Mesenchymal stem cell (in vitro differentiated cells and primary cell): ENCODE data around the gene ESRP2.
A peak's percentile ranks its signal among the peaks of the same experiment; 100 is the strongest.

Source experiments
- DNase-seq: peaks from one replicate; pipeline ENCODE4 v3.0.0-alpha.2; 2013
- H2AFZ ChIP-seq: one replicate; pipeline ENCODE4 v1.6.1; 2013; ENCODE audit warnings: low read depth, mild to moderate bottlenecking, control low read depth, inconsistent platforms, low read length, moderate library complexity
- H2AK5ac ChIP-seq: 2 replicates; pipeline ENCODE4 v1.6.1; 2013; ENCODE audit warnings: low read length, moderate library complexity, mild to moderate bottlenecking, inconsistent platforms; ENCODE audit not compliant: severe bottlenecking
- H2BK120ac ChIP-seq: one replicate; pipeline ENCODE4 v1.6.1; 2013; ENCODE audit warnings: low read depth, mild to moderate bottlenecking, inconsistent platforms, low read length, moderate library complexity
- H2BK12ac ChIP-seq, 2 experiments: one replicate each; pipeline ENCODE4 v1.6.1; 2013; ENCODE audit warnings: inconsistent platforms in 2 of 2, low read length in 2 of 2, mild to moderate bottlenecking in 2 of 2, moderate library complexity in 2 of 2, control low read depth in 1 of 2
- H2BK15ac ChIP-seq: one replicate; pipeline ENCODE4 v1.6.1; 2013; ENCODE audit warnings: mild to moderate bottlenecking, low read depth, inconsistent platforms; ENCODE audit not compliant: poor library complexity, severe bottlenecking
- H2BK5ac ChIP-seq: 2 replicates; pipeline ENCODE4 v1.6.1; 2013; ENCODE audit warnings: low read depth, mild to moderate bottlenecking, low read length, control low read depth, inconsistent platforms; ENCODE audit not compliant: poor library complexity, severe bottlenecking
- H3K14ac ChIP-seq, 2 experiments: one replicate each; pipeline ENCODE4 v1.6.1; 2013; ENCODE audit warnings: inconsistent platforms in 2 of 2, low read length in 2 of 2, control low read depth in 1 of 2, mild to moderate bottlenecking in 1 of 2, moderate library complexity in 1 of 2
- H3K18ac ChIP-seq, 2 experiments: one replicate each; pipeline ENCODE4 v1.6.1; 2013; ENCODE audit warnings: inconsistent platforms in 2 of 2, low read length in 2 of 2, control low read depth in 1 of 2, low read depth in 1 of 2, mild to moderate bottlenecking in 1 of 2
- H3K23ac ChIP-seq, 2 experiments: one replicate each; pipeline ENCODE4 v1.6.1; 2013; ENCODE audit warnings: inconsistent platforms in 2 of 2, low read length in 2 of 2, mild to moderate bottlenecking in 2 of 2, moderate library complexity in 2 of 2, control low read depth in 1 of 2
- H3K27ac ChIP-seq: 2 replicates; pipeline ENCODE4 v1.5.1; 2013; ENCODE audit warnings: mild to moderate bottlenecking, moderate library complexity, low read length, control low read depth, inconsistent platforms; ENCODE audit not compliant: poor library complexity, severe bottlenecking
- H3K27me3 ChIP-seq, 2 experiments: 2 replicates each; pipeline versions ENCODE4 v1.6.1 to v1.7.0; 2013; ENCODE audit warnings: low read length in 2 of 2, mild to moderate bottlenecking in 2 of 2, moderate library complexity in 2 of 2, control low read depth in 1 of 2, inconsistent platforms in 1 of 2; ENCODE audit not compliant: control insufficient read depth in 1 of 2, insufficient read depth in 1 of 2
- H3K36me3 ChIP-seq, 2 experiments: 2 replicates each; pipeline versions ENCODE4 v1.6.1 to v1.7.0; 2013; ENCODE audit warnings: low read length in 2 of 2, control low read depth in 1 of 2, inconsistent platforms in 1 of 2, low read depth in 1 of 2, mild to moderate bottlenecking in 1 of 2; ENCODE audit not compliant: insufficient read depth in 2 of 2, control insufficient read depth in 1 of 2
- H3K4ac ChIP-seq, 2 experiments: one replicate each; pipeline ENCODE4 v1.6.1; 2013; ENCODE audit warnings: inconsistent platforms in 2 of 2, low read length in 2 of 2, mild to moderate bottlenecking in 2 of 2, moderate library complexity in 2 of 2, control low read depth in 1 of 2, low read depth in 1 of 2
- H3K4me1 ChIP-seq: 2 replicates; pipeline ENCODE4 v1.6.1; 2013; ENCODE audit warnings: low read depth, low read length, control low read depth; ENCODE audit not compliant: control insufficient read depth, insufficient read depth
- H3K4me2 ChIP-seq: 2 replicates; pipeline ENCODE4 v1.6.1; 2013; ENCODE audit warnings: low read length, mild to moderate bottlenecking, inconsistent platforms; ENCODE audit not compliant: poor library complexity, severe bottlenecking
- H3K4me3 ChIP-seq, 2 experiments: 2 replicates each; pipeline versions ENCODE4 v1.5.1 to v1.7.0; 2013; ENCODE audit warnings: low read length in 2 of 2, mild to moderate bottlenecking in 2 of 2, control low read depth in 1 of 2, low read depth in 1 of 2; ENCODE audit not compliant: insufficient read depth in 1 of 2
- H3K79me1 ChIP-seq: replicated peaks from 2 replicates; pipeline ENCODE4 v1.6.1; 2013; ENCODE audit warnings: mild to moderate bottlenecking, control low read depth, low read length, inconsistent platforms; ENCODE audit not compliant: poor library complexity, severe bottlenecking
- H3K9ac ChIP-seq: 2 replicates; pipeline ENCODE4 v1.7.0; 2013; ENCODE audit warnings: mild to moderate bottlenecking, low read length, moderate library complexity
- H3K9me3 ChIP-seq: 2 replicates; pipeline ENCODE4 v1.7.0; 2013; ENCODE audit warnings: mild to moderate bottlenecking, low read length; ENCODE audit not compliant: control insufficient read depth
- H4K8ac ChIP-seq: one replicate; pipeline ENCODE4 v1.6.1; 2013; ENCODE audit warnings: inconsistent platforms, mild to moderate bottlenecking, low read length, moderate library complexity
- H4K91ac ChIP-seq: one replicate; pipeline ENCODE4 v1.6.1; 2013; ENCODE audit warnings: mild to moderate bottlenecking, low read length, inconsistent platforms
- WGBS: methylation state at CpG from one replicate; pipeline ENCODE4 v1.1.7; 2013; ENCODE audit warnings: mixed read lengths; 5-methylcytosine and 5-hydroxymethylcytosine counted together

The ESRP2 gene

DNA sequence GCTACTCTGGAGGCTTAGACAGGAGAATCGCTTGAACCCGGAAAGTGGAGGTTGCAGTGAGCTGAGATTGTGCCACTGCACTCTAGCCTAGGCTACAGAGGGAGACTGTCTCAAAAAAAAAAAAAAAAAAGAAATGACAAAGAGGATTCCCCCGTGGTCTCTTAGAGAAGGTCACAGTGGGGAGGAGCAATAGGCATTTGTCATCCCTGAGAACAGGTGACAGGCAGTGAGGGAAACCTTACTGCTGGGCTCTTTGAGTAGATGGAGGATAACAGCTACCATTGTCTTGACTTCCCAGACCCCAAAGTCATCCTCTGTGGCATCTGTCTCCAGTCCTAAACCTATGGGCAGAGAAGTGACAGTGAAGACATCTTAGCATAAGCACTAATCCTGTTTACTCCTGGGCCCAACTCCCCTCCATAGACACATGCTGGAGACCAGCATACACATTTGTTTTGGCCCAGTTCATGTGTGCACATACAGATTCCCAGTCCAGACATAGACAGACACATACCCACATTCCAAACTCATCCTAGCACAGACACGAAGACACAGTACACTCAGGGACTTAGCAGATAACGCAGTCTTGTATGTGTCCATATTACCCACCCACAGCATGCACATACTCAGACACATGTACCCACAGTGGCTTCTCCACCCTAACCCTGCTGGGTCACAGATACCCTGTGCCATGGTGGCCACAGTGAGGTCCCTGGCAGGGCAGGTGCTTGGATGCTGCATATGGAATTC, 2.7 kb downstream of the ESRP2 start:
- Histone ChIP-seq H3K79me1 (no peaks in the 10 kb centered on the region), H3K4me1 (peaks cover 34% of the 10 kb centered on the region), H3K27ac (no peak overlapping the region), H3K36me3 (peaks cover 0 to 30% of the 10 kb centered on the region in 2 experiments), H2AFZ (no peak overlapping the region), H3K4me3 (no peak overlapping the region), H3K4me2 (no peak overlapping the region), H3K18ac (no peak overlapping the region), H2BK15ac (no peak overlapping the region), H2BK5ac (no peak overlapping the region), H3K14ac (no peak overlapping the region), H2BK120ac (no peak overlapping the region), H3K9ac (no peak overlapping the region), H2AK5ac (no peak overlapping the region), H3K27me3 (peaks cover 13 to 17% of the 10 kb centered on the region in 2 experiments), H3K9me3 (no peaks in the 10 kb centered on the region), H4K91ac (no peak overlapping the region), H4K8ac (no peak overlapping the region), H2BK12ac (no peak overlapping the region), H3K4ac (no peak overlapping the region), H3K23ac (no peak overlapping the region)
- no peak for DNase-seq
- WGBS: 96% methylated on average over 5 of the region's 5 CpGs

DNA sequence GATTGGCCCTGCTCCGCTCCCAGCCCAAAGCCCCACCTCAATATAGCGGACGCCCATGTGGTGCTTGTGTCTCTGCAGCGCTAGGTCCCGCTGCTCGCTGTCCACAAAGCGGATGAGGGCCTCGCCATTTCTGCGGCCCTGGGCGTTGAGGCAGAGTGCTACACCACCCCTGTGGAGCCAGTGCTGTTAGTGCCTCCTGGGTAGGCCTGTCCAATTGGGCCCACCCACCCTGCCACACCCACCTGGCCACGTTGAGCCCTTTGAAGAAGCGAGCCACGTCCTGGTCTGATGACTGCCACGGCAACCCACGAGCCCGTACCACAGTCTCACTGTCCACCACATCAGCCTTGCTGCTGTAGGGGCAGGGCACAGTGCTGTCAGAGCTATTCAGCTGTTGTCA, 3.6 kb downstream of the ESRP2 start:
- Histone ChIP-seq H4K91ac (peak overlapping the region; percentile 9), H2BK5ac (no peak overlapping the region), H3K4me2 (no peak overlapping the region), H4K8ac (no peak overlapping the region), H3K14ac (no peak overlapping the region), H3K9me3 (no peaks in the 10 kb centered on the region), H2AFZ (no peak overlapping the region), H2BK120ac (no peak overlapping the region), H3K9ac (no peak overlapping the region), H2BK15ac (no peak overlapping the region), H3K4me3 (no peak overlapping the region), H3K4ac (no peak overlapping the region), H2AK5ac (no peak overlapping the region), H3K27me3 (peaks cover 13 to 17% of the 10 kb centered on the region in 2 experiments), H3K18ac (no peak overlapping the region), H3K79me1 (no peaks in the 10 kb centered on the region), H3K27ac (no peak overlapping the region), H3K23ac (no peak overlapping the region), H3K36me3 (peaks cover 0 to 32% of the 10 kb centered on the region in 2 experiments), H2BK12ac (no peak overlapping the region), H3K4me1 (peaks cover 33% of the 10 kb centered on the region)
- DNase-seq: no peak
- 95% methylated on average over 16 of the region's 16 CpGs for WGBS

DNA sequence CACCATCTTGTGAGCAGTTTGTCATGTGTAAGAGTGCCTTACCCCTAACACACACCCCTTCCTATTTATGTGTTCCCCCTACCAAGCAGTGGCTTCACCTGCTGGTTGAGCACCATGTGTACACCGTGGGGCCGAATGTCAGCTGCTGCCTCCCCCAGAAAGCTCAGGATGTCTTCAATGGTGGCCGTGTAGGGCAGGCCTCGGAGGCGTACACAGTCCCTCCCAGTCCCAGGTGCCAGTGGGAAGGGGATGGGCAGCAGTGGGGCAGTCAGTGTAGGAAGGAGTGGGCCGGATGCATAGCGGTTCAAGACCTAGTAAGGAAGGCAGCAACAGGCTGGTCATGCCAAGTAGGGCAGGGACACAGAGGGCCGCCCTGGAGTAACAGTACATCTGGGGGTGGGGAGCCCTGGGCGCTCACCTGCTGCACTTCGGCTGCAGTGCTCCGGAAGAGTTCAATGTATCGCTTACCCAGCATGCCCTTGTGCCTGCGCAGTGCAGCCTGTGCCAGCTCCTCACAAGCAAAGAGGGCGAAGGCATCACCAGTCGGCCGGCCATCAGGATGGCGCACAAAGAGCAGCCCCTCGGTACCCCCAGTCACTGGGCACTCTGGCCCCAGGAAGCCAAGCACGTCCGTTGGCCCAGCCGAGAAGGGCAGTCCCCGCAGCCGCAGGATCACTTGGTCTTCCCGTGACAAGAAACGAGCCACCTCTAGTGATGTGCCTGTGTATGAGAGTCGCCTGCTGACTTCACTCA, 4.4 kb downstream of the ESRP2 start:
- H2BK5ac ChIP-seq: no peak overlapping the region
- H2AFZ ChIP-seq: no peak overlapping the region
- H3K36me3 ChIP-seq: peaks cover 5 to 32% of the 10 kb centered on the region in 2 experiments
- H2BK15ac ChIP-seq: no peak overlapping the region
- H3K4me1 ChIP-seq: peaks cover 27% of the 10 kb centered on the region
- no peak overlapping the region for H4K8ac ChIP-seq
- no peak overlapping the region for H2BK120ac ChIP-seq
- no peak overlapping the region for H3K14ac ChIP-seq
- no peak overlapping the region for H3K4me3 ChIP-seq
- H3K18ac ChIP-seq: no peak overlapping the region
- no peaks in the 10 kb centered on the region for H3K79me1 ChIP-seq
- no peak overlapping the region for H2BK12ac ChIP-seq
- H4K91ac ChIP-seq: peak overlapping the region; percentile 12
- no peak overlapping the region for H2AK5ac ChIP-seq
- no peaks in the 10 kb centered on the region for H3K9me3 ChIP-seq
- peaks cover 10 to 14% of the 10 kb centered on the region in 2 experiments for H3K27me3 ChIP-seq
- H3K9ac ChIP-seq: no peak overlapping the region
- H3K4me2 ChIP-seq: no peak overlapping the region
- 94% methylated on average over 24 of the region's 26 CpGs for WGBS
- H3K4ac ChIP-seq: no peak overlapping the region
- no peak overlapping the region for H3K27ac ChIP-seq
- DNase-seq: no peak
- H3K23ac ChIP-seq: no peak overlapping the region

GRCh38 chr16:68230956-68231355, 5.0 kb downstream of the ESRP2 start:
- Histone ChIP-seq H3K23ac (no peak overlapping the region), H3K27me3 (peaks cover 5 to 8% of the 10 kb centered on the region in 2 experiments), H4K8ac (no peak overlapping the region), H3K9me3 (no peaks in the 10 kb centered on the region), H3K4me2 (no peak overlapping the region), H3K14ac (no peak overlapping the region), H3K79me1 (peaks cover 2% of the 10 kb centered on the region), H2AFZ (no peak overlapping the region), H2BK120ac (no peak overlapping the region), H3K27ac (no peak overlapping the region), H3K36me3 (peaks cover 5 to 32% of the 10 kb centered on the region in 2 experiments), H2BK5ac (no peak overlapping the region), H2AK5ac (no peak overlapping the region), H3K4me1 (peaks cover 21% of the 10 kb centered on the region), H3K4me3 (no peak overlapping the region), H4K91ac (peak overlapping the region; percentile 12), H2BK15ac (no peak overlapping the region), H3K9ac (no peak overlapping the region), H2BK12ac (no peak overlapping the region), H3K18ac (no peak overlapping the region), H3K4ac (no peak overlapping the region)
- WGBS: 95% methylated on average over 12 of the region's 12 CpGs
- DNase-seq: no peak
